Activated CD8-positive, alpha-beta memory T cell treated with anti-CD3 and anti-CD28 coated beads for 24 hours (primary cell): Measurements from ENCODE around the gene APOBEC2.
A peak's percentile ranks its signal among the peaks of the same experiment; 100 is the strongest.
"Not testable (repeated sequence)": the region's sequence is repeated elsewhere in the genome, so short reads cannot be mapped to it uniquely, and the experiment has no call there.

ENCODE experiments used
- DNase-seq: peaks from one replicate; pipeline ENCODE4 v3.0.0-alpha.2; 2020

Gene APOBEC2

DNA sequence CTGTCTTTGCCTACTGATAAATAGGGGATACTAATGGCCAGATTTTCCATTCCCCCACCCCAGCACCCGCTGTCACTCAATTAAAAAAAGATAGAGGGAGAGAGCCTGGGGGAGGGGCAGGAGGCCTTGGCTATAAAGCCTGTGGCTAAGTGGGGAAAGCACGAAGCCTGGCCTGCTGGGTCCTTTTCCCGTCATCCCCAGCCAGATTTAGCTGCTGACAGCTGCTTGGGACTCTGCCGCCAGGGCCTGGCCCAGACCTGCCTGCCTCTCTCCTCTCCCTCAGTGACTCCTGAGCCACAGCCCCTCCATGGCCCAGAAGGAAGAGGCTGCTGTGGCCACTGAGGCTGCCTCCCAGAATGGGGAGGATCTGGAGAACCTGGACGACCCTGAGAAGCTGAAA lies at the start of gene APOBEC2:
Gene APOBEC2, plus strand, starts transcription at position 162 of the 400 bp plus-strand sequence. Its CDS starts 146 bp downstream, at position 308.
- DNase-seq = peak; percentile 47

DNA sequence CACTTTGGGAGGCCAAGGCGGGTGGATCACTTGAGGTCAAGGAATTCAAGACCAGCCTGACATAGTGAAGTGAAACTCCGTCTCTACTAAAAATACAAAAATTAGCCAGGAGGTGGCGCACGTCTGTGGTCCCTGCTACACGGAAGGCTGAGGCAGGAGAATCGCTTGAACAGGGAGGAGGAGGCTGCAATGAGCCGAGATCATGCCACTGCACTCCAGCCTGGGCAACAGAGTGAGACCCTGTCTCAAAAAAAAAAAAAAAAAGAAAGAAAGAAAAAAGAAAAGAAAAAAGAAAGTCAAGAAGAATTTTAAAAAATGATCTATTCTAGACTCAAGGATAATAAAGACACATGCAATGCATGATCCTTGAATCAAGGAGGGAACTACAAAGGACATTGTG lies 46.8 kb upstream of the APOBEC2 start:
- DNase-seq = peak; percentile 74

DNA sequence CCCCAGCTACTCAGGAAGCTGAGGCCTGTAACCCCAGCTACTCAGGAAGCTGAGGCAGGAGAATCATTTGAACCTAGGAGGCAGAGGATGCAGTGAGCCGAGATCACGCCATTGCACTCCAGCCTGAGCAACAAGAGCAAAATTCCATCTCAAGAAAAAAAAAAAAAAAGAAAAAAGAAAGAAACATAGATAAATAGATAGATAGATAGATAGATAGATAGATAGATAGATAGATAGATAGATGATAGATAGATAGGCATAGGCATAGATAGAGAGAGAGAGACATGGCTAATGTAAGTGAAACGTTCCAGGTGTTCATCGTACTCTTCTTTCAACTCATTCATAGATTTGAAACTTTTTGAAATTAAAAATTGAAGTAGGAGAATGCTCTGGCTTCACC lies 46.0 kb upstream of the APOBEC2 start:
- DNase-seq = not testable (repeated sequence)

DNA sequence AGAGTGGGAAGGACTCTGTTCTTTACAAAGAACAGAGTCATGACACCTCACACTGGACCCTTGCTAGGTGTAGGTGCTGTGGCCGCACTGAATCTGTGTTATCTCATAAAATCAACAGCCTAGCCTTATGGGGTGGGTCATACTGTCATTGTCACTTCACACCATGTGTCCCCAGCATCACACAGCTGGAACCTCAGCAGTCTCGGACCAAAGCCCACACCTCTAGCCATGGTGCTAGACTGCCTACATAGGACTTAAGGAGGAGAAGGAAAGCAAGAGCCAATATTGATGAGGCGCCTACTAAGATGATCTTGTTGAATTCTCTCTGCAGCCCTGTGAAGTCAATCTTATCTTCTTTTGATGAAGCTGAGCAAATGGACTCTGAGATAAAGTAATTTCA lies 45.0 kb upstream of the APOBEC2 start:
- DNase-seq = no peak

DNA sequence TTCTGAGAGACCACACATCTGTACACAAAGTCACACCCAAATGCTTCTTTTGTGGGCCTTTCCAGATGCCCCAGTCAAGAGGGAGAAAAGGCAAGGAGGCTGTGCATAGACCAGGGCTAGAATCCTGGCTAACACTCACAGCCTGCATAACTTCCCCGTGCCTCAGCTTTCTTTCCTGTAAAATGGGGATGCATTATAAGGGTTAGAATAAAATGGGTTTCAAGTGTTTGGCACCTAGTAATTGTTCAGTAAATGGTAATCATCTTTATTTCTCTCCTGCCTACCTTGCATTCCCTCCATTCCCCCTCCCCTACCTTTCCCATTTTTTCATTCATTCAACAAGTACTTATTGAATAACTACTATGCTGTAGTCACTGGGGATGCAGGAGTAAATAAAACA lies 43.3 kb upstream of the APOBEC2 start:
- DNase-seq = no peak

DNA sequence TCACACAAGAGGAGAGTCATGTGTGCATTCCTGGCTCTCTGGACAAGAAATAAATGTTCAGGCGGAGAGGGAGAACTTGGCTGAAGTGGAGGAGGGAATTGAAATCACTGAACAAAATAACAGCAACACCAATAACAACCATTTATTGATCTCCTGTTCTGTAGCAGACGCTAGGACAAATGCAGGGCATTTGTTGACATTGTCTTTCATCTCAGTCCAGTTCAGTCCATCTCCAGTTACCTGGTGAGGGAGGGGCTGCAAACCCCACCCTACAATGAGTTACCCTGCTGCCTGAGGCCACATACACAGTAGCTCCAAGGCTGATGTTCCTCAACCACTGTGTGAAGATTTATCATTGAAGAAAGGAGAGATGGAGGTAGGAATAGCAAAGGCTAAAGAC lies 41.3 kb upstream of the APOBEC2 start:
- no peak for DNase-seq

DNA sequence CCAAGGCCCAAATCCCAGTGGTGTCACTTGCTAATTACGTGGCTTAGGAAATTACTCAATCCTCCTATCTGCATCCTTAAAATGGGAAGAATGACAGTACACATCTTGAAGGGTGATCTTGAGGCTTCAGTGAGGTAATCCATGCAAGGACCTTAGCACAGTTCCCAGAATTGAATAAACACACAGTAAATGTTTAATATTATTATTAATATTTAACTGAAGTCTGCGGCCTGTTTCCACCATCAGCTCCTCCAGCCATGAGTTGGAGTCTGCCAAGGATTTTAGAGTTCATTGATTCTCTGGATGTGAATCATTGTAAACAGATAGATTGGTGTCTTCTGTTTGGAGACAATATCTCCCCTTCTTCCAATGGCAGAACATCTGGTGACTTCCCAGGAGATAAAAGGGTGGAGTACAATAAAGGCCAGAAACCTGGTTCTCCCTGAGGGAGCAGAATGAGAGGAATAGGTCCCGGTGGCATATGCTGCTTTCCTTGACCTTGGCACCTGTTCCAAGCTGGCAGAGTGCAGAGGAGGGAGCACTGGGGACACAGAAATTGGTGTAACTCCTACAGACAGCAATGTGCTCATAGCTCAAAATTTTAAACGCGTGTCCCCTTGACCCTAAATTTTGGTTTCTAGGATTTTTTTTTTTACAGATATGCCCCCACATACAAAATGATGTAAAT lies 39.4 kb upstream of the APOBEC2 start:
- DNase-seq = no peak

DNA sequence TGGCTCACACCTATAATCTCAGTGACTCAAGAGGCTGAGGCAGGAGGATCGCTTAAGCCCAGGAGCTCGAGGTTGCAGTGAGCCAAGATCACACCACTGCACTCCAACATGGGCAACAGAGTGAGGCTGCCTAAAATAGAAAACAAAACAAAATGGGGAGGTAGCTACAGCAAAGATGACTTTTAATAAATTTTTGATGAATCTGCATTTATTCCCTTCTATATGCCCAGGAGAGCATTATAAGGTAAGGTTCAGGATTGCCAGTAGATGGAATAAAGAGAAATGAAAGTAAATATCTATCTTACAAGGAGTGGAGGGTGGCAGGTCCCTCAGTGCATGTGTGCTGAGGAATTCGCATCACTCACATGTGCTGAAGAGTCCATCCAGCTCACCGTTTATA lies 38.2 kb upstream of the APOBEC2 start:
- DNase-seq = no peak

DNA sequence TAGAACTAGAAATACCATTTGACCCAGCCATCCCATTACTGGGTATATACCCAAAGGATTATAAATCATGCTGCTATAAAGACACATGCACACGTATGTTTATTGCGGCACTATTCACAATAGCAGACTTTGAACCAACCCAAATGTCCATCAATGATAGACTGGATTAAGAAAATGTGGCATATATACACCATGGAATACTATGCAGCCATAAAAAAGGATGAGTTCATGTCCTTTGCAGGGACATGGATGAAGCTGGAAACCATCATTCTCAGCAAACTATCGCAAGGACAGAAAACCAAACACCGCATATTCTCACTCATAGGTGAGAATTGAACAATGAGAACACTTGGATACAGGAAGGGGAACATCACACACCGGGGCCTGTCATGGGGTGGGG lies 37.1 kb upstream of the APOBEC2 start:
- DNase-seq = not testable (repeated sequence)

DNA sequence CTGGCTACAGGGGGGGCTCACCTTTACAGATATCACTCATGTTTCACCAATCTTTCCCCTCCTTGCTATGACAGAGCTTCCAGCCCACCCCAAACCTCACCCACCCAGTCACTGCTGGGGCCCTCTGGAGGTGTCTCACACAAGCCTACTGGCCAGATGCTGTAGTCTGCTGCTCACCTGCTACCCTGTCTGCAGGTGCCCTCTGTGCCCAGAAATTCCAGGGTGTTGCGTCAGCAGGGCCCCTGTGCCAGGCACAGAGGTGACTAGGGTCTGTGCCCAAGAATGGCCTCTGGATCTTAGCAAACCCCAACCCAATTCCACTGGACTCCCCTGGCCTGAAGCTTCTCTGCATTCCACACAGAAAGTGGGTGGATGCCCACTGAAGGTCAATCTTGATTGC lies 35.3 kb upstream of the APOBEC2 start:
- DNase-seq = no peak

DNA sequence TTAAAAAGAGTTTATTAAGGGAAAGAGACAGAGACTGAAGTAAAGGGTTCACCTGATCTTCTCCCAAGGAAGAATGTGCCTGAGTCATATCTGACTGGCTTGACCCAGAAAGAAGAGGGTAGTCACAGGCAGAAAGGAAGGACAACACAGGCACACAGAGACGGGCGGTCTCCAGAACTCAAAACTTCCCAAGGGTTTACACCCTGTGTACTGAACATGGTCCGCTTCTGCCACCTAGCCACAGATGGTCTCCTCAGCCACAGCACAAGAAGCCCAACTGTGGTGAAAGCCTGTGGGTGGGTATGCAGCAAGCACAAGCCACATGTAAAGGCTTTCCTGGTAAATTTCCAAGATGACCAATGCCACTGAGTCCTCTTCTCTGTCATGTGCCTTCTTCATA lies 31.2 kb upstream of the APOBEC2 start:
- no peak for DNase-seq

DNA sequence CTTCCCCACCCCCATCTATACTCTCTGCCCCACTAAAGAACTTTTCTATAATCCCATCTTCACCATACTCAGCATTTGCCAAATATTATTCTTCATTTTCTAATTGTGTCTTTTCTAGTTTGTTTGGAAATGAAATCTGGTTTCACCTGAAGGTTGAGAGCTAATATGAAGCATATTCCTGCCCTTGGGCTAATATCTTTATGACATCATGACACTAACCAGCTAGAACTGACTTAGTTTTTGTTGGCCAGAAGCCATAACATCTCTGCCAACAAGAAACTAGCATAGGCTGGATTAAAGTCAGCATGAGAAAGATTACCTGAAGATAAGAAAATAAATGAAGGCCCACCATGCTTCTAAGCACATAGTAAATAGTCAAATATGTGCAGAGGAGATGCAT lies 30.7 kb upstream of the APOBEC2 start:
- DNase-seq = no peak

DNA sequence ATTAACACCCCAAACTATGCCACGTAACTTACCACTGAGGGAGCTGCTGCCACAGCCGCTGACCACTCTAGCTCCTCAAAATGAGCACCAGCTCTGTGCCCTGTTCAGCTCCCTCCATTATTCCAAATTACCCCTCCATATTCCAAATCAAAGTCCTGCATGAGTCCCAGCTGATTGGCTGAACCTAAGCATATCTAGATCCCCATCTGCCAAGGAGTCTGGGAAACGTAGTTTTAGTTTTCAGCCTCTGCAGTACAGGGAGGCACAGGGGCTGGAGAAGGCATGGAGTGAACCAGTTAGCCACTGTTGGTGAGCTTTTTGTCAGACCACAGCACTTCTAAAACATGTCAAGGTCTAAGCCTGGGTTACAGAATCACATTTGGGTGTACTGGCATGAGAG lies 29.9 kb upstream of the APOBEC2 start:
- no peak for DNase-seq

DNA sequence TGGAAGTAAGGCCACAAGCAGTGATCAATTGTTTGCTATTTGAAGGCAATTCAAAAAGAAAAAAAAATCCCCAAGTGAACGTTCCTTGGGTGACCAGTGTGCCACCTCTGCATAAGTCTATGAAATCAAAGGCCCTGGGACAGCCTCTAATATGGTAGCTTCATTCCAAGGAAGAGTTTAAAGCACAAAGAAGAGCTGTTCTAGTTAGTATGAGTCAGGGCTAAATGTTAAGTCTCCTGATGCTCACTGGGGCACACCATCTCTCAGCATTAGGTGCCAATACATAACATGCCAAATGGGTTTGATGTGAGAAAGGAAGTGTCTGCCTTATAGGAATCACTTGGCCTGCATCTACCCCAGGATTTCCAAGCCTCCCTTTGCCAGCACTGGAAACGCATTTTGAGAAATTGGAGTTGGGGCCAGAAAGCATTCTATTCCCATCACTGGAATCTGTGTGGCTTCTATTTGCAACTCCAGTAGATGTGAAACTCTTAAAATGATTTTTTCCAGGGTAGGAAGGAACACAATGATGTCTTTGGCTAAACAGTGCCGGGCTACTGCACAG lies 27.0 kb upstream of the APOBEC2 start:
- no peak for DNase-seq

DNA sequence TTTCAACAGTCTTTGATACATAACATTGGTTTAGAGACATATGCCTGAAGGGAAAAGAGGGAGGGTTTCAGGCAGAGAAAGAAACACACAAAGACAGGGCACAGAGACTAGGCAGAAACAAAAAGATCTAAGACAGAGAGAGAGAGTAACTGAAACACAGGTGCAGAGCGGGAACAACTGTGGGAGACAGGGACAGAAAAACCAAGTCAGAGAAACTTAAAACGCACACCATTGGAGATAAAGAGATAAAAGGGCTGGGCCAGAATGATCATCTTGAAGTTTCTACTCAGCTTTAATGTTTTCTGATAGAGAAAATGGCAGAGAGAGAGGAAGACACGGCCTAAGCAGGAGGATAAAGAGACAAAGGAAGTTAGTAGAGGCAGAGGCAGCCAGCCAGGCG lies 25.8 kb upstream of the APOBEC2 start:
- no peak for DNase-seq

DNA sequence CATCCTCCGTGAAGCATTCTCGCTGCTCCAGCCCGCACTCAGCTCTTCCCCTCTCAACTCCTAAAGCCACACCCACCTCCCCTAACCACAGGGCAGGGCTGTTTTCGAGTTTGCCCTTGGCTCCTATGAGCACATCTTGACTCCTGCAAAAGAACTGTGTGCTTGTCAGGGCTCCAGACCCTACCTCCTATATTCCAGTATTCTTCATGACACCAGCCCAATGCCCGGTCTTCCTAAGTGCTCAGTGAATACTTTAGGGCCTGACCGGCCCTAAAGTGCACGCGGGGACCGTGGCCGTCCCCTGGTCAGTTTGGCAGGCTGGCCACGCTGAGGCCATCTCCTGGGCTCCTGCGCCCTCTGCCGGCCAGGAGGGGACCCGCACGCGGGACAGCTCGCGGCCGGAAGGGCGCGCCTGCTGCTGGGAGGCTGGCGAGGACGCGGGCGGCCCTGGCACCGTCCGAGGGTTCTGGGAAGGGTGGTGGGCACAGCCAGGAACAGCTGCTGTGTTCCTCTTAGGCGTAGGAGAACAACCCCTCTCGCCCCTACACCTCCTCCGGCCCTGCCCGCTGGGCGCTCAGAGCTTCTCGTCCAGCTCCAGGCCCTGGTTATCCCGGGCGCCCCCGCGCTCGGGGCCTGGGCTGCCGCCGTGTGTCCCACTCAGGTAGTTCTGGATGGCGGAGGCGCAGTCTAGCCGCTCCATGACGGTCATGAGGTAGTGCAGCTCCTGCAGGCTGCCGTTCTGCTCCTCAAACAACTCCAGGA lies 25.0 kb upstream of the APOBEC2 start:
- DNase-seq = peak; percentile 94

DNA sequence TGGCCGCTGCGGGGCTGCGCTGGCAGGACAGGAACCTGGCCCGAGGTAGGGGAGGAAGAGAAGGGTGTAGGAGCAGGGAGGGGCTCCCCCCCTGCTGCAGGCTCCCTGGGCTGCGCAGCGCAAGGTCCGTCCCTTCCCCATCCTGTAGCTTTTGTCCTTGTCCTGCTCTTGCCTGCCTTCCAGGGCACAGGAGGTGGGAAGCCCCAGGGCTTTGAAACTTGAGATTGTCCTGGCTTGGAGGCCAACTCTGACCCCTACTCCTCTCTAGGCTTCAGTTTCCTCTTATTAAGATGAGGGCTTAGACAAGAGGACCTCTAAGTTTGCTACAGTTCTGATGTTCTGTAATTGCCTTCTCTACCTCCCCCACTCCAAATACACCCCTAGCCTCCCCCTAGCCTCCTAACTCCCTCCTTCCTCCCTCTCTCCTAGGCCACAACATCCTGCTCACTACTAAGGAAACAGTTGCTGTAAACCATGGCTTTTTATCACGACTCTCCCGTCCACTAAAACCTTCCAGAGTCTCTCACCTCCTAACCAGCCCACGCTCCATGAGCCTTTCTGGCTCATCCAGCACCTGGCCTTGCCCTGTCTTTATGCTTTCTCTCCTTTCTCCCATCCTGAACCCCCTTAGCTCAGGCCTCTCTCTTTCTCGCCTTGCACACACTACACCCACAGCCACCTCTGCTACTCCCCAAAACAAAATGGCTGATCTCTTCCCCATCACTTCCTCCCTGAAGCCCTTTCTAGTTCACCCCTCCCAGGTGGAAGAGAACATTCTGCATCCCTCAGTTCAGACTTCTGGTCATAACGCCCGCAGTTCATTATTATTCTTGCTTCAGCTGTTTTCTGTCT lies 24.2 kb upstream of the APOBEC2 start:
- DNase-seq = no peak

DNA sequence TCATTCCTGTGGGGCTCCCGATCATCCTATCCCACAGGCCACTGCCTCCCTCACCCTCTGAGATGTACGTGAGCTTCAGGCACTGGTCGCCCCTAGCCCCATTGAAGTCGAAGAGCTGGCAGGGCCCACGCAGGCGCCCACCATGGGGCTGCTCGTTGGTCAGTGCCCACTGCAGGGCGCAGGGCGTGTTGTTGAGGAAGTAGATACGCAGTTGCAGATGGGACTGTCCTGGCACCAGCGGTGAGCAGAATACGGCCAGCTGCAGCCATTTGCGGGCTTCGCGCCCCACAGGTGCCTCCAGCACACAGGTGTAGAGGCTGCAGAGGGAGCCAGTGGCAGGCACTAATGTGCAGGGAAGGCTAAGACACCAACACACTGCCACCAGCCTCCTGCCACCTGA lies 20.2 kb upstream of the APOBEC2 start:
- no peak for DNase-seq

DNA sequence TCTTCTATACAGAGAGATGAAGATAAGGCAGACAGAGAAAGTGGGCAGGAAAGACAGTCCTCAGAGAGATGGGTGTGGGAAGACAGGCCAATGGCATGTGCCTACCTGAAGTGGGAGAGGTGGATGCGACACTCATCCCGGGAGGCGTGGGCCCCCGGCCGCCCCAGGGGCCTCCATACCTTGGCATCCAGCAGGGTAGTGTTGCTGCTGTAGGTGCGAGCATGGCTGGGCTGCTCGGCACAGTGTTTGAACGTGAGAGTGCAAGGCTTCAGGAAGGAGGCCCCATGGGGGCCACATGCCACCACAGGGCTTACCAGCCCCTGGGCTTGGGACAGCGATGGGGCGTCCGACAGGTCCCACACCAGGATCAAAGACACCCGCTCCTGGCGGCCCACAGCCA lies 19.2 kb upstream of the APOBEC2 start:
- no peak for DNase-seq

DNA sequence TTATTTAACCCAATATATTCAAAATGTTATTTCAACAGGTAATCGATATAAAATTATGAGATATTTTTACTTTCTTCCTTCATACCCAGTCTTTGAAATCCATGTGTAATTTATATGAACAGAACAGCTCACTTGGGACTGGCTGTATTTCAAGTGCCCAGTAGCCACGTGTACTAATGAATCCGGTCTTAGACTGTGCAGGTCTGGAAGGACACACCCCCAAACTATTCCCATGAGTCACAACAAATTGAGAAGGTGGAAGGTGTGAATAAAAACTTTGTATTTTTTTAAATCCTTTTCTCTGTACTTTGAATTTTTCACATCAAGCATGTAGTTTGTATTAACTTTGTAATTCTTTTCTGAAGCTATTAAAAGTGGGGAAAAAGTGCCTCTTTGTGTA lies 16.8 kb upstream of the APOBEC2 start:
- no peak for DNase-seq

DNA sequence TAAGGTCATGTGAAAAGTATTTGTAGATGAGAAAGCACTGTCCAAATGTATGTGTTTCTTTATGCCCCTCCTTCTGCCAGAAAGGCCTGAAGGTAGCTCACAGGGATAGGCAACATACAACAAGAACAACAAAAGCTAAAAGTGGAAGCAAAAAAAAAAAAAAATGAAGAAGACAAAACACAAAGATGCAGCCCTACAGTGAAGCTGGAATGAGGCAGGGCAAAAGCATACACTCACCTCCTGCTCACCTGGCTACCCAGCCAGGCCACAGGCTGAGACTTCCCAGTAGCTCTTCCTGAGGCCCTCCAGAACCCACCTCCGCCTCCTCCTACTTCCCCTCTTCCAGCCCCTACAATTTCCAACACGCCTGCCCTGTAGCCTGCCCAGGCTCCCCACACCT lies 16.4 kb upstream of the APOBEC2 start:
- no peak for DNase-seq

DNA sequence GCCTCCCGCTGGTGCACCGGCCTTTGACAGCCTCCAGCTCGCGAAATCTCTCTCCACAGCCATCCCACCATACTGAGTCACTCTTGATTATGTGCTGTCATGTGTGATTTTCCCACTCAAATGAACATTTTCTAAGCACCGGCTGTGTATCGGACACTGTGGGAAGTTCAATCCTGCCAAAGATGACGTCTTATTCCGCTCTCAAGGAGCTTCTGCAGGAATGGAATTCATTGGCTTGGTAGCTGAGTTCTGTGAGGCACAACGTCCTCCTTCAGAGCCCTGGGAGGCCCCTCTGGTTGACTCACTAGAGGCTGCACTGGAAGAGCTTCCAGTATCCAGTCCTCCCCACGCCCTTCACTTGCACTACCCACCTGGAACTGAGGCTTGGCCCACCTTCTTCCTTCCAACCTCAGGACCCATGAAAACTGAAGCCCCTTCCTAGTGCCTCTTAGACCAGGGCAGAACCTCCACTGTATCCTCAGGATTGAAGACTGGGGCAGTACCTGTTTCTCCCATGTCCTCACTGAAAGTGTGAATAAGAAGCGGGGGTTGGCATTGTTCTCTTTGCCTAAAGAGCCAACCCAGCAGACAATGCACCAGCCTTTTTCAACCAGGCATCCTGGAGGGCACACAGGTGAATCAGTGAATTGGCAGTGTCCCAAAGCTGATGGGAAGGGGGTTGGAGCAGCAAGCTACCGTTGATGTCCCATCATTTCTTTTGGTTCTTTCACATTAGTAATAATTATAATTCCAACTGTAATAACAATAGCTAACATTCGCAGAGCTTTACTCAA lies 15.7 kb upstream of the APOBEC2 start:
- no peak for DNase-seq

DNA sequence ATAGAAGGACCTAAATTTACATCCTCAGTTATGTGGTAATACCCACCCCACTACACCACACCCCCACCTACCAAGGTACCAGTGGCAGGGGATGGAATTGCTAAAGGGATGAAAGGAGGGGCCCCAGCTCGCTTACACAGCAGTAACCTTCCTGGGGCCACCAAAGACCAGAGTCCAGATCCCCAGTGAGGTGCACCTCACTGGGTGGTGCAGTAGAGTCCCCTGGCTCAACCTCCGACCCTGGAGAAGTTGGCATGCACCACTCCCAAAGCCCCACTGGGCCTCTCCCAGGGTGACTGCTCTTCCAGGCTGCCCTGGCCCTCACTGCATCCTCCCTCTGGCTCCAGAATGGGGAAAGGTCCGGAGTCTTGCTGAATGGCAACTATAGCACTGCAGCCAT lies 14.8 kb upstream of the APOBEC2 start:
- no peak for DNase-seq
